Measurements from ENCODE around the gene SV2C. TPM values are rescaled to one million over a fixed set of nuclear protein-coding genes. Genes with fewer than 3 reads are reported as not detected.

The SV2C gene
- total RNA-seq, 4 donors from 2014 or later, result 0.18 to 0.85 (median 0.27) TPM; not detected in 1

- H3K9me3 ChIP-seq, result no peaks in the 10 kb centered on the region
Measured at GRCh38 chr5:76351176-76351575, 268.0 kb downstream of the SV2C start.

GRCh38 chr5:76351577-76351976, 268.4 kb downstream of the SV2C start:
- Histone ChIP-seq H3K27ac (no peak overlapping the region), H3K9me3 (no peaks in the 10 kb centered on the region), H3K4me3 (no peak overlapping the region), H3K4me1 (peaks cover 0 to 4% (median 0%) of the 10 kb centered on the region in 4 donors), H3K27me3 (no peaks in the 10 kb centered on the region), H3K36me3 (no peaks in the 10 kb centered on the region)
- TF ChIP-seq POLR2A (IDR thresholded peaks at IDR 0.05) (no peak), CTCF (IDR thresholded peaks at IDR 0.05) (no peak)
- DNase-seq, result peak in 2 of 3 donors; percentile 49 to 55

More at GRCh38 chr5:76351176-76351575, 268.0 kb downstream of the SV2C start:
- DNase-seq, result no peak
- Histone ChIP-seq H3K27me3 (no peaks in the 10 kb centered on the region), H3K27ac (no peak overlapping the region), H3K4me1 (peaks cover 0 to 4% (median 0%) of the 10 kb centered on the region in 4 donors), H3K36me3 (no peaks in the 10 kb centered on the region), H3K4me3 (no peak overlapping the region)
- TF ChIP-seq POLR2A (IDR thresholded peaks at IDR 0.05) (no peak), CTCF (IDR thresholded peaks at IDR 0.05) (no peak)

- Histone ChIP-seq H3K27me3 (no peaks in the 10 kb centered on the region), H3K9me3 (no peaks in the 10 kb centered on the region), H3K27ac (no peak overlapping the region), H3K36me3 (no peaks in the 10 kb centered on the region), H3K4me3 (no peak overlapping the region), H3K4me1 (peaks cover 0 to 3% (median 0%) of the 10 kb centered on the region in 4 donors)
- no peak for DNase-seq
- TF ChIP-seq POLR2A (IDR thresholded peaks at IDR 0.05), result no peak
- no peak for TF ChIP-seq CTCF (IDR thresholded peaks at IDR 0.05)
Measured at GRCh38 chr5:76356887-76357286, 273.7 kb downstream of the SV2C start.

GRCh38 chr5:76363352-76364225, 280.4 kb downstream of the SV2C start:
- no peaks in the 10 kb centered on the region for H3K36me3 ChIP-seq
- no peak overlapping the region for H3K4me3 ChIP-seq
- DNase-seq, result peak in 2 of 3 donors; percentile 70 to 82
- no peaks in the 10 kb centered on the region for H3K9me3 ChIP-seq
- H3K27ac ChIP-seq, result no peak overlapping the region
- no peaks in the 10 kb centered on the region for H3K27me3 ChIP-seq
- no peaks in the 10 kb centered on the region for H3K4me1 ChIP-seq
- no peak for TF ChIP-seq POLR2A (IDR thresholded peaks at IDR 0.05)
- TF ChIP-seq CTCF (IDR thresholded peaks at IDR 0.05), result no peak

- H3K9me3 ChIP-seq, result no peaks in the 10 kb centered on the region
- H3K27ac ChIP-seq, result no peak overlapping the region
- no peaks in the 10 kb centered on the region for H3K27me3 ChIP-seq
- H3K4me1 ChIP-seq, result no peaks in the 10 kb centered on the region
- TF ChIP-seq POLR2A (IDR thresholded peaks at IDR 0.05), result no peak
- TF ChIP-seq CTCF (IDR thresholded peaks at IDR 0.05), result no peak
- H3K4me3 ChIP-seq, result no peak overlapping the region
- no peaks in the 10 kb centered on the region for H3K36me3 ChIP-seq
- DNase-seq, result no peak
Measured at GRCh38 chr5:76364226-76364589, 281.0 kb downstream of the SV2C start.
